ENCODE results near the gene JMJD8.

GRCh38 chr16:634051-634670 lies 50.0 kb downstream of the JMJD8 start:
- TF ChIP-seq POLR2A (IDR thresholded peaks at IDR 0.05) (no peak), CTCF (IDR thresholded peaks at IDR 0.05) (no peak)

All from transverse colon (tissue), 3 donors.